Right hindlimb (tissue), 1 donor: ENCODE results near the gene PCDH17.

Experiments used
- DNase-seq: peaks from one replicate; pipeline ENCODE4 v3.0.0-alpha.2; 2018

The PCDH17 gene

GRCh38 chr13:57740719-57741118, 109.2 kb downstream of the PCDH17 start:
- peak; percentile 46 for DNase-seq

GRCh38 chr13:57748096-57748495, 116.6 kb downstream of the PCDH17 start:
- DNase-seq = no peak

GRCh38 chr13:57760951-57761350, 129.4 kb downstream of the PCDH17 start:
- no peak for DNase-seq

- DNase-seq = no peak
Measured at GRCh38 chr13:57763689-57764088, 132.1 kb downstream of the PCDH17 start.
